ENCODE measurements around the gene TRNP1.

The TRNP1 gene

DNA sequence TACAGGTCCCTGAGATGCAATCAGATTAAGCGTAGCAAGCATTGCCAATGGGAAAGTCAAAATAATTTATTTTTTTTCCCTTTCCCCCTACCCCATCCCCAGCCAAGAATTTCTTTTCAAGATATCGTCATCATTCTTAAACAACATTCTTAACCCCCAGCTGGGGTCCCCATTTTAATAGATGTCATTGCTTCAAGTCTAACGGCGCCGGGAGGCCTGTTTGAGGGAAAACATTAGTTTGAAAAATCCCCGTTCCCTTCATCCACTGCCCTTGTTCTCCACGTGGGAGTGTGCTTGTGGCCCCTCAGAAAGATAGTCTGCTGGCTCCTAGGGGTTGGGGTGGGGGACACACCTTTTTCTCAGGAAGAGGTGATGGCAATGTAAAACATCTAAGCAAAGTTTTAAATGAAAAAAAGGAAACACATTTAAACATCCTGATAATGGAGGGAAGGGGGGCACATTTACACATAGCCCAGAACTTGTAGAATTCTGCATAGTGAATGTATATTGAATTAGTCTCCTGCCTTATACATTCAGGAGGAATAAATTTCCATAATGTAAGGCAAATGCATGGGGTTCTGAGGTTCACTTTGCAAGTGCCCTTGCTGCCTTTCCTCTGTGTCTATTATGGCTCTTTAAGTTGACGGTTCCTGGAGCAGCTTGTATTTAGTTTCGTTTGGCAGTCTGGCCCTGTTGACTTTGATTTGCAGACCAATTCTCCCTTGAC is 6.8 kb downstream of the TRNP1 start:
- Histone ChIP-seq H3K4me1 (ENCODE audit: insufficient read depth, low read length) (peaks cover 41% of the 10 kb centered on the region), H2AFZ (ENCODE audit: low read depth, low read length) (no peak overlapping the region), H3K36me3 (ENCODE audit: insufficient read depth, low read length) (no peaks in the 10 kb centered on the region), H3K27me3 (ENCODE audit: insufficient read depth, low read length) (peaks cover 6% of the 10 kb centered on the region), H3K4me3 (ENCODE audit: low read length) (no peak overlapping the region), H3K9me3 (ENCODE audit: low read length) (no peaks in the 10 kb centered on the region)

DNA sequence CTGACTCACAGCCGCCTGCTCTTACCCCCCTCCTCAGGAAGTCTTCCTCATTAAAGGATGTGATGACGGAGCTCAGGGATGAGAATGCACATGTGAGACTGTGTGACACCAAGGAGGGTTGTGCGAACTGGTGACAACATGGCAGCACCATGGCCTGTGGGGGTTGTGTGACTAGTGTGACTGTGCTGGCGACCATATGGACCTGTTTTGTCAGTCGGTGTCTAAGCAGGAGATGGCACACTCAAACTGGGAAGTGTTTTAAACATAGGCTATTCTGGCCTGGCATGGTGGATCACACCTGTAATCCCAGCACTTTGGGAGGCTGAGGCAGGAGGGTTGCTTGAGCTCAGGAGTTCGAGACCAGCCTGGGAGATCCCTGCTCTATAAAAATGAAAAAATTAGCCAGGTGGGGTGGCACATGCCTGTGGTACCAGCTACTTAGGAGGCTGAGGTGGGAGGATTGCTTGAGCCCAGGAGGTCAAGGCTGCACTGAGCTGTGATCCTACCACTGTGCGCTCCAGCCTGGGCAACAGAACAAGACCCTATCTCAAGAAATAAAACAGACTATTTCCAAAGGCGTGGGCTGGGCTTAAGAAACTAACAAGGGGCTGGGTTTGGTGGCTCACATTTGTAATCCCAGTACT is 7.4 kb downstream of the TRNP1 start:
- Histone ChIP-seq H3K4me3 (ENCODE audit: low read length) (no peak overlapping the region), H3K9me3 (ENCODE audit: low read length) (no peaks in the 10 kb centered on the region), H2AFZ (ENCODE audit: low read depth, low read length) (no peak overlapping the region), H3K4me1 (ENCODE audit: insufficient read depth, low read length) (peaks cover 41% of the 10 kb centered on the region), H3K36me3 (ENCODE audit: insufficient read depth, low read length) (no peaks in the 10 kb centered on the region), H3K27me3 (ENCODE audit: insufficient read depth, low read length) (peaks cover under 1% of the 10 kb centered on the region)

DNA sequence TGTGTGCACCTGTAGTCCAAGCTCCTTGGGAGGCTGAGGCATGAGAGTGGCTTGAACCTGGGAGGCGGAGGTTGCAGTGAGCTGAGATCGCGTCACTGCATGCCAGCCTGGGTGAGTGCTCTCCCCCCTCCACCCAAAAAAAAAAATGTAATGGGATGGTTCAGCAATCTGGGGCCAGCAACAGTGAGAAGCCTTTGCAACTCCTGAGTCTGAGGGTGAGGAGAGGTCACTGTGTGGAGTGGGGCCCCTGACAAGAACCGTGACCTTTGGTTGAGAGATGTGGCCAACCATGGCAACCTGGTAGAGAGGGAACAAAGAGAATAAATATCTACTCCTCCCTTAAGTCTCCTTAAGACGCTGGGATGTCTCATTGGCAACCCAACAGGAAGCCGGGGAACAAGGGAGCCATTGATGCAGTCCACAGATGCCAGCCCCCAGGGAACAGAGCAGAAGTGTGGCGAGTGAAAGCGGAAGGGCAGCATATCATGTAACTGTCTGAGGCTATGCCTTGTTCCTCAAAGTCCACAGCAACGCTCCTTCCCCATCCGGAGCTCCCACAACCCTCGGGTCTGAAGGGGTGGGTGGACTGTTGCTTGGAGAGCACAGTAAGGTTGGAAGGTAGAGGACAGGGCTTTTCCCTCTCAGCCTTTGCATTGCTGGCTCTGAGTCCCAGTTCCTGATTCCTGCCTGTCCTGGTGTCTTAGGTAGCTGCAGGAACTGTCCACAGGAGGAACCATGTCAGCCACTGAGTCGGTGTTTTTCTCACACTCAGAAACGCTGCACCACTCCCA is 8.3 kb downstream of the TRNP1 start:
- Histone ChIP-seq H2AFZ (ENCODE audit: low read depth, low read length) (no peak overlapping the region), H3K4me3 (ENCODE audit: low read length) (no peak overlapping the region), H3K27me3 (ENCODE audit: insufficient read depth, low read length) (no peaks in the 10 kb centered on the region), H3K4me1 (ENCODE audit: insufficient read depth, low read length) (peaks cover 41% of the 10 kb centered on the region), H3K36me3 (ENCODE audit: insufficient read depth, low read length) (no peaks in the 10 kb centered on the region), H3K9me3 (ENCODE audit: low read length) (no peaks in the 10 kb centered on the region)

DNA sequence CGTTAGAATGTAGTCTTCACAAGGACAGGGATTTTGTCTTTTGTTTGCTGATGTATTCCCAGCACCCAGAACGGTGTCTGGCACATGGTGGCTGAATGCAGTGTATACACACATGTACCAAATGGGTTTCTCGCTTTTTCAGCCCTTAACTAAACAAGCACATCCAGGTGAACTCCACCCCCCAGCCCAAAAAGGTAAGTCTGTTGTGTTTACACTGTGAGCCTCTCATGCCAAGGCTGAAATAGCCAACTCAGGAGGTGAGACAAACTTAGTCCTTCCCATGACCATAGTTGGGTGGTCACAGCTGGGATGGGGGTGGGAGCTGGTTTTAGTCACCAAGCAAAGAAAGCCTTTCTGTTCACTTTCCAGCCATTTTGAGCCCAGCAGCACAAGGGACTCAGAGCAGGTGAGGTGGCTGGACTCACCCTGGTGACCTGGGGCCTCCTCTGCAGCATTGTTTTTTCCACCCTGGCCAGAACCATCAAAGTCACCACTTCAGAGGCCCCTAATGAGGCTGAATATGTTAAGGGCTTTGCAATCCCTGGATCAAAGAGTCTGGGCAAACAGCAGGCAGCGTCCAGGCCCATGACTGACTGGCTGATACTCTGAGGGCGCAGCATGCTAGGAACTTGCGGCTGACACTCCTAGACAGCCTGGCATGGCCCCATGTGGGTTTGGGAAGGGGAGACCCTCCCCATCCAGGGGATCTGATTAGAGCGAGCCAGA is 10.4 kb downstream of the TRNP1 start:
- H3K36me3 ChIP-seq (ENCODE audit: insufficient read depth, low read length) = no peaks in the 10 kb centered on the region
- peaks cover 41% of the 10 kb centered on the region for H3K4me1 ChIP-seq (ENCODE audit: insufficient read depth, low read length)
- H3K4me3 ChIP-seq (ENCODE audit: low read length) = no peak overlapping the region

DNA sequence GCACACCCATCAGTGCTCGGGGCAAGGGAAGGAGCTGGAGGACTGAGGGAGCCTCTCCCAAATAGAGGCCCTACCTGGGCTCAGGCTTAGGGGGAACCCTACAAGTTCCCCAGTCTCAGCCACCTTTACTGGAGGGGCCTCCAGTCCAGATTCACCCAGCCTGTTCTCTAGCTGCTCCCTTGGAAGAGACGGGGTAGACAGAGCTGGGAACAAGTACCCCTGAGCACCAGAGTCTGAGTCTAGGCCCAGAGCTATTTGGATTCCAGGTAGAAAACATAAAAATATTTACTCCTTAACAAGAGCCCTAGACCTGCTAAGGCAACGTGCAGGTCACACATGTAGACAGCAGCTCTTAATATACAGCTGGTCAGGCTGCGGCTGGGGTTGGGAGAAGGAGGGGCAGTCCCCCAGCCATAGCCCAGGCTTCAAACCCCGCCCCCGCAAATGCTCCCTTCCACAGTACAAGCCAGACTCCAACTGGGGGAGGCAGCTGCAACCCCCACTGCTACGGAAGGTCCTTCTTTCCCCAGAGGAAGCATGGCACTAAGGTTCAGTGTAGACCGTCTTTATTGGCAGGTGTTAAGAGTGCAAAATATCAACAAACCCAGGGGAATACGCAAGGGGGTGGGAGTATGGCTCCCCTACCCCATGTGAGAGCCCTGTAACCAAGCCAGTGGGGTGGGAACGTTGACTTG is 11.1 kb downstream of the TRNP1 start:
- Histone ChIP-seq H3K9me3 (ENCODE audit: low read length) (no peaks in the 10 kb centered on the region), H2AFZ (ENCODE audit: low read depth, low read length) (no peak overlapping the region), H3K36me3 (ENCODE audit: insufficient read depth, low read length) (no peaks in the 10 kb centered on the region), H3K4me1 (ENCODE audit: insufficient read depth, low read length) (peaks cover 37% of the 10 kb centered on the region), H3K27me3 (ENCODE audit: insufficient read depth, low read length) (no peaks in the 10 kb centered on the region), H3K4me3 (ENCODE audit: low read length) (no peak overlapping the region)

More for the DNA sequence above, 10.4 kb downstream of the TRNP1 start:
- Histone ChIP-seq H2AFZ (ENCODE audit: low read depth, low read length) (no peak overlapping the region), H3K27me3 (ENCODE audit: insufficient read depth, low read length) (no peaks in the 10 kb centered on the region), H3K9me3 (ENCODE audit: low read length) (no peaks in the 10 kb centered on the region)

DNA sequence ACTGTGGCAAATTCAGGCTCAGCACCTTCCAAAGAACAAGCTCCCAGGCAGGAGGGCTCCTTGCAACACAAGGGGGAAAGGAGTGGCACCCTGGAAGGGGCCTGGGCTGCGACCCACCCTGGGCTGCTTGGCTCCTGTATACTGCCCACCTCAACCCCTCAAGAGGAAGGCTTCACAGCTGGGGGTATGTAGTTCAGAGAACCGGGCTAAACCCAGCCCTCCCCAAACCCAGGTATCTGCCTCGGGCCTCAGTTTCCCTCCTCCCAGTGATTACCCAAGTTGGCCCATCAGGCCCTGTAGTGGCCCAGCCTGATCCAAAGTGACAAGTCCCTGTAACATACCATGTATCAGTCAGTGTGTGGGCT is 11.7 kb downstream of the TRNP1 start:
- Histone ChIP-seq H3K9me3 (ENCODE audit: low read length) (no peaks in the 10 kb centered on the region), H3K4me1 (ENCODE audit: insufficient read depth, low read length) (peaks cover 31% of the 10 kb centered on the region), H3K36me3 (ENCODE audit: insufficient read depth, low read length) (no peaks in the 10 kb centered on the region), H2AFZ (ENCODE audit: low read depth, low read length) (no peak overlapping the region), H3K4me3 (ENCODE audit: low read length) (no peak overlapping the region), H3K27me3 (ENCODE audit: insufficient read depth, low read length) (no peaks in the 10 kb centered on the region)

DNA sequence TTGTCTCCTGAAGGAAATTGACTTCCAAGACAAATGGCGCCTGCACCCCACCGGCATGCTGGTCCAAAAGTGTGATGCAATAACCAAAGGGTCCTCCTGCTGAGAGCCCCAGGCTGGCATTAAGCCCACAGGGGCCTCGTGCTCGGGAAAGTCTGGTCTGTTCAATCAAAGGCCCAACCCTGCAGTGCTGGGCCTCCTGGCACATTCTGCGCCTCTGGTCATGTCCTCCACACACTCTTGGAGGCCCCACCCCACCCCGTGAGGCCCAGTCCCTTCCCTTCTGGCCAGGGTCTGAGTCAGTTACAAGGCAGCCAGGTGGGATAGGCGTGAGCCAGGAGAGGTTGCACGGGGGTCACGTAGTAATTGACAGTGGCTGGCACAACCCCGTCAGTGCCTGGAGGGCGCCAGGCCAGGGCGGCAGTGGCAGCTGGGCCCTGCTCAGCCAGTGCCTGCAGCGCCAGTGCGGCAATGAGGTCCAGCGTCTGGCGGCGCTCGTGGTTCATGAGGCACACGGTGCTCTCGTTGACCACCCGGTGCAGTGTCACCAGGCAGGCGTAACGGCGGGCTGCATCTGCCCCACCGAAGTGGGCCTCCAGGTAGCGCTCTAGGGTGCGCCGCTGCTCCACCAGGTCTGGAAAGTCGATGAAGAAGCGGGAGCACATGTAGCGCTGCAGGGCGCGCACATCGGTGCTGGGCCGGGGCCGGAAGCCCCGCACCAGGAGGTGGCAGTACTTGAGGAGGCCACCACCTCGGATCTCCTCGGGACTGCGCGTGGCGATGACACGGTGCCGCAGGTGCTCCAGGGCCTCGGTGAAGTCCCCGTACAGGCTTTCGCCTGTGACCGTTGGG is 12.4 kb downstream of the TRNP1 start:
- peaks cover 30% of the 10 kb centered on the region for H3K4me1 ChIP-seq (ENCODE audit: insufficient read depth, low read length)
- H3K27me3 ChIP-seq (ENCODE audit: insufficient read depth, low read length) = peaks cover 4% of the 10 kb centered on the region
- no peaks in the 10 kb centered on the region for H3K36me3 ChIP-seq (ENCODE audit: insufficient read depth, low read length)
- H3K9me3 ChIP-seq (ENCODE audit: low read length) = no peaks in the 10 kb centered on the region
- H3K4me3 ChIP-seq (ENCODE audit: low read length) = no peak overlapping the region
- no peak overlapping the region for H2AFZ ChIP-seq (ENCODE audit: low read depth, low read length)

DNA sequence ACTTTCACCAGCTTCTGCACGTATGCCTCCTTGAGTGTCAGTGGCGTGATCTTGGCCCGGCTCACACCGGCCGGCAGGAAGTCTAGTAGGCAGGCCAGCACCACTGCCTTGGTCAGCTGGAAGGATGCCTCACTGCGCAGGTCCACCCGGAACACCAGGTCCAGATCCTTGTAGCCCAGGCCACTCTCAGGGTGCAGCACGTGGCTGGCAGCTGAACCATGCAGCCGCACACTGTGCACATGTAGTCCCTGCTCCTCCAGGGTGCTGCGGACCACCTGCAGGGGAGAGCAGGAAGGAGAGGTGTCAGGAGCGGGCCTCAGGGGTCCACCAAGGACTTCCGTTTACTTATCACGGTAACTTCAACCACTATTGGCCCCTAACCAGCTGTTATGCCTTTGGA is 13.2 kb downstream of the TRNP1 start:
- H2AFZ ChIP-seq (ENCODE audit: low read depth, low read length) = no peak overlapping the region
- H3K4me3 ChIP-seq (ENCODE audit: low read length) = no peak overlapping the region
- H3K9me3 ChIP-seq (ENCODE audit: low read length) = no peaks in the 10 kb centered on the region
- H3K36me3 ChIP-seq (ENCODE audit: insufficient read depth, low read length) = no peaks in the 10 kb centered on the region
- H3K27me3 ChIP-seq (ENCODE audit: insufficient read depth, low read length) = peaks cover 8% of the 10 kb centered on the region
- H3K4me1 ChIP-seq (ENCODE audit: insufficient read depth, low read length) = peaks cover 28% of the 10 kb centered on the region

DNA sequence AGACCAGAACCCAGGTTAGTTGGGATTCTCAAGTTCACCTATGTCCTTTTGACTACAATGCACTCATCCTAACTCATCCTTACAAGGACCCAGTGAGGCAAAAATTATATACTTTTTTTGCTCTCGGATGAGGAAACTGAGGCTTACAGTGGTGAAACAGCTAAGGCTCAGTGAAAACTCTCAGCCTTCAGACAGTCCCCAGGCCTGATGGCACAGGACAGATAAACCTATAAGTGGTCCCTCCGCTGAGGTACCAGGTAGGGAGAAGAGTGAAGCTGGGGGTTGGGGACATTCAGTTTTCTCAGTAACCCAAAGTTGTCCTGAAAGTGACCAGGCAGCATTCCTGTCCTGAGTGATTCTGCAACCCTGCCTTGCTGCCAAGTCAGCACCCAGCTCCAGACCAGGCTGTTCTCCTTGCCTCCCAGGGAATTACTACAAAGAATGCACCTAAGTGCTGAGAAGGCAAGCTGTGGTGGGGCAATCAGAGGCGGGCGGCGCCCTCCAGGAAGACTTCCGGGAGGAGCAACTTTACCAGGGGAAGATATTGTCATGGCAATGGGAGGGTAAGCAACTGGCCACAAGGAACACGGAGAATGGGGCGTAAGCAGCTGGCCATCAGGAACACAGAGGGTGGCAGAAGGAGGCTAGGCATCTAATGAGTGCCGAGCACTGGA is 14.6 kb downstream of the TRNP1 start:
- no peaks in the 10 kb centered on the region for H3K36me3 ChIP-seq (ENCODE audit: insufficient read depth, low read length)
- H3K4me1 ChIP-seq (ENCODE audit: insufficient read depth, low read length) = peaks cover 24% of the 10 kb centered on the region
- H3K27me3 ChIP-seq (ENCODE audit: insufficient read depth, low read length) = peaks cover 14% of the 10 kb centered on the region

DNA sequence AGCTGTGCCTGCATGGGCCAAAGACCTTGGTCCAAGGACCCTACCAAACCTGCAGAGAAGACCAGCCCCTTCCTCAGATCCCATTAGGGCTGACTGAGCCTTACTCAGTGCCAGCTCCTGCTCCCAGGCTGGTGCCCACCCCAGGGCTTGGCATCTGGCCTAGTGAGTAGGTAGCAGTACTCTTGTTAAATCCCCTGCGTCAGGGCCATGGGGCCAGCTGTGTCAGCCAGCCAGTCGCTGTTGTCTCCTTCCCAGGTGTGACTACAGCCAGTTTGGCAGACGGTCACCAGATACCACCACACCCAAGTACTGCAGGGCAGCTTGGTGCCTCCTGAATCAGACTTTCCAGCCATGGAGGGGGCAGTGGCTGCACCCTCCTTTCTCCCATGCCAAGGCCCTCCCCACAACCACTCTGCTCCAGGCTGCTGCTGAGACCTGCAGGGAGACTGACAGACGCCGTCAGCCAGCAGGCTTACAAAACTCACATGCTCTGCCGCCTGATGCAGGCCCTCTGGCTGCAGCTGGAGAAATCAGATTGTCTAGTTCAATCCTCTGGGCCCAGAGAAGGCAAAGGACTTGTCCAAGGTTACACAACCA is 16.2 kb downstream of the TRNP1 start:
- Histone ChIP-seq H3K9me3 (ENCODE audit: low read length) (no peaks in the 10 kb centered on the region), H3K27me3 (ENCODE audit: insufficient read depth, low read length) (peaks cover 14% of the 10 kb centered on the region), H3K4me3 (ENCODE audit: low read length) (no peak overlapping the region), H2AFZ (ENCODE audit: low read depth, low read length) (no peak overlapping the region), H3K4me1 (ENCODE audit: insufficient read depth, low read length) (peaks cover 19% of the 10 kb centered on the region), H3K36me3 (ENCODE audit: insufficient read depth, low read length) (no peaks in the 10 kb centered on the region)

More for the DNA sequence above, 14.6 kb downstream of the TRNP1 start:
- H3K4me3 ChIP-seq (ENCODE audit: low read length) = no peak overlapping the region
- H2AFZ ChIP-seq (ENCODE audit: low read depth, low read length) = no peak overlapping the region
- no peaks in the 10 kb centered on the region for H3K9me3 ChIP-seq (ENCODE audit: low read length)

DNA sequence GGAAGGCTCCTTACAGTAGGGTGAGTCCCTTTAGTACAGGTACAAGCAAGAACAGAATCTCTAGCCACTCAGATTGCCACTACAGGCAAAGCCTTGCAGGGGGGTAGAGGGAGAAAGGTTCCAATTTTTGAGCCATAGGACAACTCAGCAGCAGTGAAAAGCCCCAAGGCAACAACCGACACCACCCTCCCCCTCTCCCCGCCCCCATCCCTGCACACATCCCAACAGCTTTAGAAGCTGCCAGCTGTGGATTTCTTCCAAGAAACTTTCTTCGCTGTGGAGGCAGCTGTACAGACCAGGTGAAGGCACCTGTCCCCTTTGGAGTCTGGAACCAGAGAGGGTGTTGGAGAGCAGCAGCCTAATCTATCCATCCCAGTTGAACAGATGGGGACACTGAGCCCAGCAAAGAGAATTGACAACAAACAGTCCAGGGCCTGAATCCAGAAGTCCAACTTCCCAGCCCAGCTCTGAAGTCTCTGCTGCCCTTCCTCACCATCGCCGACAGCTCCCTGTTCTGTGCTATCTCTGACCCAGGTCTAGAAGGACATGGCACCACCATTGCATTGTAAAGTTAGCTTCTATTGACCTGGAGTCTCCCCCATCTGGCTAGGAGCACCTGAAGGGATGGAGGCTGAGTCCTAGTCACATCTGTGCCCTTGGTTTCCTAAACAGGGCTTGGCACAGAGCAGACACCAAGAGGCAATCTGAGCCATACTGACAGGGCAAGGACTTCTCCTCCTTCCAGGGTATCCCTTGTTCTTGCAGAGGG is 16.9 kb downstream of the TRNP1 start:
- Histone ChIP-seq H3K4me3 (ENCODE audit: low read length) (no peak overlapping the region), H3K36me3 (ENCODE audit: insufficient read depth, low read length) (no peaks in the 10 kb centered on the region), H3K4me1 (ENCODE audit: insufficient read depth, low read length) (peaks cover 14% of the 10 kb centered on the region), H3K9me3 (ENCODE audit: low read length) (no peaks in the 10 kb centered on the region), H3K27me3 (ENCODE audit: insufficient read depth, low read length) (peaks cover 14% of the 10 kb centered on the region), H2AFZ (ENCODE audit: low read depth, low read length) (no peak overlapping the region)

All from neuron (in vitro differentiated cells).